Limb (tissue), 2 donors: ENCODE results near the gene CIBAR2.
"Not testable (repeated sequence)": the region's sequence is repeated elsewhere in the genome, so short reads cannot be mapped to it uniquely, and the experiment has no call there.

ENCODE experiments used
- DNase-seq, 2 donors: peaks; one replicate each; pipeline ENCODE4 v3.0.0-alpha.2; 2016; ENCODE audit errors: extremely low spot score in 2 of 2

CIBAR2 gene

GRCh38 chr16:85128079-85128837, 16.0 kb upstream of the CIBAR2 start:
- DNase-seq = no peak

GRCh38 chr16:85127379-85127723, 15.1 kb upstream of the CIBAR2 start:
- DNase-seq = no peak

DNA sequence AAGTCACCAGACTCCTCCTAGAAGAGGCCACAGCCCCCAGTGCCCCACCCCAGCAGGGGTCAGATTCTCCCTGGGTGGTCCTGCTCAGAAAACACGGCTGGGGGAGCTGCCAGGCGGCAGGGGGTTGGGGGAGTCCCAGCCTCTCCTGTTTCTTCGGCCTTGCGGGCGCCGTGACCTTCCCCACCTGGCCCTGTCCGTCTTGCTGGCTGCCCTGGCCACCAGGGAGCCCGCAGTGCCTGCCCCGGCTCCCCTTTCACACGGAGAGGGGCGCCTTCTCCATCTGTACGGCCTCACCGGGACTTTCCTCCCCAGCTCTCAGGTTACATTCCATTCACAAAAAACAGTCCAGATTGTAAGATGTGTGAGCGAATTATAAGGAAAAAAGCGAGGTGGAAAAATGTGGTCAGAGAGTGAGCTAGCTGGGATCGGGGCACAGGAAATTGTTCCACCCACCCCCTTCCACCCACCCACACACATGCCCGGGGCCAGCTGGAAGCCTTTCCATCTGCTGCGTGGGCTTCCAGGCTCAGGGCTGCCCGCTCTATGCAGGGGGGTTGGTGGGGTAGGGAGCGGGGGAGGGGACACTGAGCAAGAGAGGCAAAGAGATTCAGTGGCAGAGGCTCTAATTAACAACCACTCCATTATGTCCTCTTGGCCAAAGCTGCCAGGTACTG, 14.6 kb upstream of the CIBAR2 start:
- DNase-seq = peak; percentile 87 to 90

GRCh38 chr16:85126394-85126704, 14.1 kb upstream of the CIBAR2 start:
- DNase-seq = peak in 1 of 2 donors; percentile 55

GRCh38 chr16:85125570-85126393, 13.5 kb upstream of the CIBAR2 start:
- peak in 1 of 2 donors; percentile 47 for DNase-seq

DNA sequence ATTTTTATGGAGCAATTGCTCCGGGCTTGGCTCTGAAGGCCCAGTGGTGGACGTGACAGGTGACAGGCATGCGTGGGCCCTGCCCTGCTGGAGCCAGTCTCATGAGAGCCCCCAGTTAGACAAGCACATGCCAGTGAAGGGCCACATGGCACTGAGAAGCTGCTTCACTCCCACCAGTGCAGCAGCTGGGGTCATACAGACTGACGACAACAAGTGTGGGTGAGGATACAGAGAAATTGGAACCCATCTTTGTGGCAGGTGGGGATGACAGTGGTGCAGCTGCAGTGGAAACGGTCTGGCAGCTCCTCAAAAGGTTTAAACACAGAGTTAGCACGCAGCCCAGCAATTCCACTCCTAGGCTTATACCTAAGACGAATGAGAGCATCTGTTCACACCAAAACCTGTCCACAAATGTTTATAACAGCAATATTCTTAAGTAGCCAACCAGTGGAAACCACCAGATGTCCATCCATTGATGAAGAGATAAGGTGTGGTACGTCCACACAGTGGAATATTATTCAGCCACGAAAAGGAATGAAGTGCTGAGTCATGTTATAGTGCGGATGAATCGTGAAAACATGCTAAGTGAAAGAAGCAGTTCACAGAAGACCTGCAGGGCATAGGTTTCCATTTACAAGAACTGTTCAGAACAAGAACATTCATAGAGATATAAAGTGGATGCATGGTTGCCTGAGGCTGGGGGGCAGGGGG, 12.5 kb upstream of the CIBAR2 start:
- DNase-seq = peak; percentile 35 to 42

GRCh38 chr16:85123891-85124635, 11.8 kb upstream of the CIBAR2 start:
- DNase-seq = peak in 1 of 2 donors; percentile 36

GRCh38 chr16:85123441-85123840, 11.2 kb upstream of the CIBAR2 start:
- not testable (repeated sequence) for DNase-seq

GRCh38 chr16:85120006-85120340, 7.7 kb upstream of the CIBAR2 start:
- DNase-seq = no peak

DNA sequence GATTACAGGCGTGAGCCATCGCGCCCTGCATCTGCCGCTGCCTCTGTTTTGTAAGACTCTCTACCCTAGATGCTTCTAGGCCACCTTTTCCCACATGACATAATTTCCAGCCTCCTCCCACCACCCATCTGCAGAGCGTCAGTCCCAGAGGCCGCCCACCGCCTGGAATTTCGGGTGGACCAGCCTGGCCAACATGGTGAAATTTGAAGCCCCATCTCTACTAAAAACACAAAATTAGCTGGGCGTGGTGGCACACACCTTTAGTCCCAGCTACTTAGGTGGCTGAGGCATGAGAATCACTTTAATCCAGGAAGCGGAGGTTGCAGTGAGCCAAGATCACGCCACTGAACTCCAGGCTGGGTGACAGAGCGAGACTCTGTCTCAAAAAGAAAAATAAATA, 5.1 kb upstream of the CIBAR2 start:
- DNase-seq = no peak

- DNase-seq = peak; percentile 78 to 93
Measured at GRCh38 chr16:85114909-85115567, 2.8 kb upstream of the CIBAR2 start.

DNA sequence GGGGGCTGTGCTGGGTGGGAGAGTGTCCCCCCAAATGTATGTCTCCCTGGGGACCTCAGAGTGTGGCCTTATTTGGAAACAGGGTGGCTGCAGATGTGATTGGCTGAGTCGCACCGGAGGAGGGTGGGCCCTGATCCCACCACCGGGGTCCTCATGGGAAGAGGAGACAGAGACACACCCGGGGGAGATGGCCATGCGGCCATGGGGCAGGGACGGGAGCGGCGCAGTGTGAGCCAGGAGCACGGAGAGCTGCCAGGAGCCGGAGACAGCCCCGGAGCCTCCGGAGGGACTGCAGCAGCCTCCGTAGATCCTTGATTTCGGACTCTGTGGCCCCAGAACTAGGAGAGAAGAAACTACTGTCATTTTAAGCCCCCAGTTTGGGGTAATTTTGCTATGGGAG, 1.6 kb upstream of the CIBAR2 start:
- DNase-seq = no peak

DNA sequence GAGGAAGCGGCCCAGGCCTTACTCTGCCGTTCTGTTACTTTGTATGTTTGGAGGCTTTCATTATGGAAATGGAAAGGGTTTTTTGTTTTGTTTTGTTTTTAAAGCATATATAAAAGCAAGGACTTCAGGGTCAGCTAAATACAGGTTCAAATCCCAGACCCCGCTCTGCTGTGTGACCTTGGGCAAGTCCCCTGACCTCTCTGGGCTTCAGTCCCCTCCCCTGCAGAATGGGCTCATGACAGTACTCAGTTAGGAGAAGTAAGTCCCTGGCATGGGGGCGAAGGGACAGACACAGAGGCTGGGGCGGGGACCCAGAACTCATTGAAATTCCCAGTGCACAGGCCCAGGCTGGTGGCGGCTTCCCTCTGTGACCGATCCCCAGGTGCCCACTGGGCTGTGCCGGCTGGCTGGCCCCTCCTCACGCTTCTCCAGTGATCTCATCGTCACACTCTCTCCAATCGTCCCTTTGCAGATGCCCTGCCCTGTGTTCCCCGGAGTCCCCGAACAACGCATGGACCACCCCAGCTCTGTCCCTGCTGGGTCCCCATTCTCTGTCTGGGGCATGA, 979 bp upstream of the CIBAR2 start:
- no peak for DNase-seq

GRCh38 chr16:85111184-85111583, 1.1 kb downstream of the CIBAR2 start:
- no peak for DNase-seq

- DNase-seq = no peak
Measured at GRCh38 chr16:85110105-85110504, 2.2 kb downstream of the CIBAR2 start.

- no peak for DNase-seq
Measured at GRCh38 chr16:85107532-85107931, 4.7 kb downstream of the CIBAR2 start.

DNA sequence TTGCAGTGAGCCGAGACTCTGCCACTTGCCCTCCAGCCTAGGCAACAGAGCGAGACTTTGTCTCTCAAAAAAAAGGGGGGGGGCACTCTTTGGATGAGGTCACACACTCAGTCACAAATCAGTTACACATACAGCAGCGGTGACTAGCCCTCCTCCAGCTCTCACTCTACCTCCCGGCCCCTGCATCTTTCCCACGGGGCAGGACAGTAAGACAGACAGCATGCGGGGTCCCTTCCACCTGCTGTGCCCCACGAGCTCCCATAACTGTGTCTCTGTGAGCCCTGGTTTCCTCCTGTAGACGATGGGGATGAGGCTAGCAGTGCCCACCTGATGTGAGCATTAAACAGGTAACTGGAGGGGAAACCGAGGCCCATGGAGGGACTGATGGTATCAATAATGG, 5.2 kb downstream of the CIBAR2 start:
- no peak for DNase-seq

GRCh38 chr16:85105475-85105874, 6.8 kb downstream of the CIBAR2 start:
- DNase-seq = no peak

DNA sequence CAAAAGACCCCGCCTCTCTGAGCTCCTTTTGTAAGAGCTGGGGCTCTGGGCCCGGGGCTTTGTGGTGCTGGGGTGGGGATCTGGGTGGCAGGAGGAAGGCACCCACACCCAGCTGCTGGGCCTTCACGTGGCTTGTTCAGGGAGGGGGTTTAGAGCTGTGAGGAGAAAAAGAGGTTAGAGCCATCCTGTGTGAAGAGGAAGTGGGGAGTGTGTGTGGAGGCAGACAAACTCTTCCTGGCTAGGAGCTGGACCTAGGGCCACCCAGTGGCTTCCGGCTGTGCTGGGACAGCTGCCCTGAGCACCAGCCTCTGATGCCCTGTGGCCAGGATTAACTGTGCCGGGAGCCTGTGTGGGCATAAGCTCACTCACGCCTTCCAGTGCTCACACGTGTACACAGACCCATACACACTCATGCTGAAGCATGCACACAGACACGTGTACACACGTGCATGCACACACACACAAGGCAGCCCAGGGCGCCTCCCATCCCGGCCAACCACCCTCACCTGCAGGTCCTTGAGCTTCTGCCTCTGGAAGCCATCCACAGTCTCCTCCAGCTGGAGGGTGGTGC, 7.4 kb downstream of the CIBAR2 start:
- no peak for DNase-seq

DNA sequence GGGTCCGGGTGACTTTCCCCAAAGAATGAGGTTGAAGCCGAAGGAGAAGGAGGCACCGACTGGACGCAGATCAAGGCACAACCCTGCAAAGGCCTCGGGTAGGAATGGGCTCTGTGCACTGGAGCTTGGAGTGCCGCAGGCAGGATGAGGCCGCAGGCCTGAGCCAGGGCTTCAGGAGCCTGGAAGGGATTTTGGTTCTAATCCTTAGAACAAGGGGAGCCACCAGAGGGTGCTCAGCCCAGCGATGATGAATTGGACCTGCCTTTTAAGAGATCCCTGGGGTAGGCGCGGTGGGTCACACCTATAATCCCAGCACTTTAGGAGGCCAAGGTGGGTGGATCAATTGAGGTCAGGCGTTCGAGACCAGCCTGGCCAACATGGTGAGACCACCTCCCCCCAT, 8.1 kb downstream of the CIBAR2 start:
- no peak for DNase-seq
